Adipose tissue (tissue), 3 donors: ENCODE data around the gene EEF1A2. TPM values are rescaled to one million over a fixed set of nuclear protein-coding genes. Genes with fewer than 3 reads are reported as not detected.

Source experiments
- H3K27ac ChIP-seq: one replicate; pipeline ENCODE4 v1.5.1; 2013; ENCODE audit warnings: low read depth, low read length
- WGBS, 3 donors: extraction: QIAGEN DNeasy Blood & Tissue Kit; methylation state at CpG; one replicate each; pipeline ENCODE4 v1.1.7; 2013; 5-methylcytosine and 5-hydroxymethylcytosine counted together
- polyA plus RNA-seq, 3 donors: library from polyadenylated mRNA; stranded (reverse); fragments of 200-250 nt; gene quantifications; one replicate each; pipeline ENCODE4 v1.2.3, GENCODE V29; 2013
- donor health status: healthy with polysubstance abuse.
- donor health status: Bipolar disorder and iron deficiency.
- donor health status: healthy.

Gene EEF1A2
- polyA plus RNA-seq, 3 donors: 1.2 to 24.4 (median 3.2) TPM

- 84 to 86% (median 85%) methylated on average over 45 to 51 of the region's 51 CpGs for WGBS, 3 donors
- H3K27ac ChIP-seq: no peak overlapping the region
These were observed 4.3 kb downstream of the EEF1A2 start for GRCh38 chr20:63494420-63495166.

- H3K27ac ChIP-seq: no peak overlapping the region
- WGBS, 3 donors: 70 to 86% (median 77%) methylated on average over 7 of the region's 7 CpGs
These were observed 4.8 kb downstream of the EEF1A2 start for GRCh38 chr20:63494084-63494419.

DNA sequence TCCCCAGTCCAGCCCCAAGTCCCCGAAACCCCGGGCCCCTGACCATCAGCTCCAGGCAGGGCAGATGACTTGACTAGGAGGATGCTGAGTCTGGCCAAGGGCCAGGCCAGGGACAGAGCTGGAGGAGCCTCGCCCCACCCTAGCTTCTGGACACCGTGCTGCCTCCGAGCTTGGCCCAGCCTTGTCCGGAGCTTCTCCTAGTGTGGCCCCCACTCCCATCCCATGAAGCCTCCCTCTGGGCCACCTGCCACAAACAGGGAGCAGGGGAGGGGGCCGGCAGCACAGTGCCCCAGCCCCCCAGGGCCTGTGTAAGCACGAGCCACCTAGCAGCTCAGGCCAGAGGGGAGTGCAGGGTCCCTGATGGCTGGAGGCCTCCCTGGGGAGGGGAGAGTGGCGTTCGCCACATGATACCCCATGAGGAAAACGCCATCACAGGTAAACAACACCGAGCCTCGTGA lies 5.3 kb downstream of the EEF1A2 start:
- WGBS, 3 donors: 60 to 70% (median 62%) methylated on average over 13 of the region's 13 CpGs

DNA sequence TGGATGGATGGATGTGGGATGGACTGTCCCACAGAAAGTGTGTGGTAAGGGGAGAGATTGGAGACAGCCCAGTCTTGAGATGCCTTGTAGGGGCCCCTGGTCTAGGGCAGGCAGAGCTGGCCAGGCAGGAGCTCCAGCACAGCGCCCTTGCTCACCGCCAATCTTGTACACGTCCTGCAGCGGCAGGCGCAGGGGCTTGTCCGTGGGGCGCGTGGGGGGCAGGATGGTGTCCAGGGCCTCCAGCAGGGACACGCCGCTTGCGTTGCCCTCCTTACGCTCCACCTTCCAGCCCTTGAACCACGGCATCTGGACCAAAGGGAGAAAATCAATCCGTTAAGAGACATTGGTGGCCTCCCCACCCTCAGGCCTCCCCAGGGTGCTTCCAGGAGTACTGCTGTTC lies 5.9 kb downstream of the EEF1A2 start:
- WGBS, 3 donors: 92 to 96% (median 95%) methylated on average over 14 of the region's 14 CpGs
- no peak overlapping the region for H3K27ac ChIP-seq

More for the DNA sequence above, 5.3 kb downstream of the EEF1A2 start:
- no peak overlapping the region for H3K27ac ChIP-seq

DNA sequence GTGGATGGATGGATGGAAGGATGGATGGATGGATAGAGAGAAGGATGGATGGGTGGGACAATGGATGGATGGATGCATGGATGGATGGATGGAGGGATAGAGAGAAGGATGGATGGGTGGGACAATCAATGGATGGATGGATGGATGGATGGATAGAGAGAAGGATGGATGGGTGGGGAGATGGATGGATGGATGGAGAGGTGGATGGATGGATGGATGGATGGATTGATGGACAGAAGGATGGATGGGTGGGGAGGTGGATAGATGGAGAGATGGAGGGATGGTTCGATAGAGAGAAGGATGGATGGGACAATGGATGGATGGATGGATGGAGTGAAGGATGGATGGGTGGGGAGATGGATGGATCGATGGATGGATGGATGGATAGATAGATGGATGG lies 6.4 kb downstream of the EEF1A2 start:
- no peak overlapping the region for H3K27ac ChIP-seq
- WGBS, 3 donors: 89 to 97% (median 89%) methylated on average over 2 of the region's 2 CpGs

DNA sequence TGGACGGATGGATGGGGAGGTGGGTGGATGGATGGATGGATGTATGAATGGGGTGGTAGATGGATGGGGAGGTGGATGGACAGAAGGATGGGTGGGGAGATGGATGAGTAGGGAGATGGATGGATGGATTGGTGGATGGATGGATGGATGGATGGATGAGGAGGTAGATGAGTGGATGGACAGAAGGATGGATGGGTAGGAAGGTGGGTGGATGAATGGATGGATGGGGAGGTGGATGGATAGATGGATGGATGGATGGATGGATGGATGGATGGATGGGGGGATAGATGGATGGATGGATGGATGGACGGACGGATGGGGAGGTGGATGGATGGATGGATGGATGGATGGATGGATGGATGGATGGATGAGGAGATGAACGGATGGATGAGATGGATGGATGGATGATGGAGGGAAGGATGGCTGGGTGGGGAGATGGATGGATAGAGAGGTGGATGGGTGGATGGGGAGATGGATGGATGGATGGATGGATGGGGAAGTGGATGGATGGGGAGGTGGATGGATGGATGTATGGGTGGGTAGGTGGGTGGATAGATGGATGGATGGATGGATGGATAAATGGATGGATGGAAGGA lies 7.2 kb downstream of the EEF1A2 start:
- no peak overlapping the region for H3K27ac ChIP-seq
- 41 to 73% (median 54%) methylated on average over 4 of the region's 4 CpGs for WGBS, 3 donors

- 70 to 83% (median 80%) methylated on average over 4 of the region's 4 CpGs for WGBS, 3 donors
- H3K27ac ChIP-seq: no peak overlapping the region
These were observed 7.8 kb downstream of the EEF1A2 start for GRCh38 chr20:63491078-63491477.

- no peak overlapping the region for H3K27ac ChIP-seq
- 67 to 75% (median 74%) methylated on average over 24 of the region's 24 CpGs for WGBS, 3 donors
These were observed 8.5 kb downstream of the EEF1A2 start for GRCh38 chr20:63490416-63490815.

DNA sequence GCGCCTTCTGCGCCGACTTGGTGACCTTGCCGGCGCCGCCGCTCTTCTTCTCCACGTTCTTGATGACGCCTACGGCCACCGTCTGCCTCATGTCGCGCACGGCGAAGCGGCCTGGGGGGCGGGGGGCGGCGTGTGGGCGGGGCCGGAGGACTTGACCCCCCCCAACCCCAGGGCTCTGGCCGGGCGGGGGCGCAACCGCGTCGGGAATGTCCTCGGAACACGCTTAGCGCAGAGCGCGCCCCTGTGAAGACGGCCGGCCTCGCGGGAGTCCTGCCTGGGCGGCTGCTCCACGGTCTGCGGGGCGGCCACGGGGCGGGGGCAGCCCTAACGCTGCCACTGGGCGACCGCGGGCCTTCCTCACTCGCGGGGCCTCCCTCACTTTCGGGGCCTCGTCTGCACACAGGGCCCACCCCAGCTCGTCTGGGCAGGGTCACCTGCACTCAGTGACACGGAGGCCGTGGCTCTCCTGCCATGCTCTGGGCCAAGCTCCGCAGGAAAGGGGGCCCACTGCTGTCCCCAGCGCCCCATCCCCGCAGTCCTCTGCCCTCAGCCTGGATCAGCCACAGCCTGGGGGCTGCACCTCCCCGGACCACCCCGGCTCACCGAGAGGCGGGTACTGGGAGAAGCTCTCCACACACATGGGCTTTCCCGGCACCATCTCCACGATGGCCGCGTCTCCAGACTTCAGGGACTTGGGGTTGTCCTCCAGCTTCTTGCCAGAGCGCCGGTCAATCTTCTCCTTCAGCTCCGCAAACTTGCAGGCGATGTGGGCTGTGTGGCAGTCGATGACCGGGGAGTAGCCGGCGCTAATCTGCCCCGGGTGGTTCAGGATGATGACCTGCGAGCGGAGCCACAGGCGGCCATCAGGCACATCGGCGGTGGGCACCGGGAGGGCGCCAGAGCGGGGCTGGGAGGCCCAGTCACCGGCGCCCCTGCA lies 10.3 kb downstream of the EEF1A2 start:
- WGBS, 3 donors: 10 to 14% (median 14%) methylated on average over 69 to 83 of the region's 83 CpGs
- H3K27ac ChIP-seq: no peak overlapping the region

- no peak overlapping the region for H3K27ac ChIP-seq
- 6 to 18% (median 13%) methylated on average over 26 to 39 of the region's 40 CpGs for WGBS, 3 donors
These were observed 11.1 kb downstream of the EEF1A2 start for GRCh38 chr20:63487781-63488241.

- no peak overlapping the region for H3K27ac ChIP-seq
- WGBS, 3 donors: 35 to 55% (median 49%) methylated on average over 13 to 14 of the region's 14 CpGs
These were observed 11.6 kb downstream of the EEF1A2 start for GRCh38 chr20:63487116-63487764.

DNA sequence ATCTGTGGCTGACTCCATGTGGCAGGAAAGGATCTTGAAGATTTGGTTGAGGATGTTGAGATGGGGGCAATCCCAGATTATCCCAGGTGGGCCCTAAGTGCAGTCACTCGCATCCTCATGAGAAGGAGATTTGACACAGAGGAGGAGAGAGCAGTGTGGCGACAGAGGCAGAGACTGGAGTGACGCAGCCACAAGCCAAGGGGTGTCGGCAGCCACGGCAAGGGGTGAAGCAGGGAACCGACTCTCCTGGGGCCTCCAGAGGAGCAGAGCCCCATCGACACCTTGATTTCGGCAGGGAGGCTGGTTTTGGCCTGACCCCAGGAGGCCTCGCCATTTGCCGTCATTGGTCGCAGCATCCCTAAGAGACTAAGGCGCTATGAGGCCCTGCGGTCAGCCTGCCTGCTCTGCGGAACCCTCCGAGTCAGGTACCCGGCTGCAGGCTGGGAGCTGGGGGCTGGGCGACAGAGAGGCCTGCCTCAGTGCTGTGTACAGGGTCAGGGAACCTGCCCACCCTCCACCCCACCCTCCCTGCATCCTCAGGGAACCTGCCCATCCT lies 12.5 kb downstream of the EEF1A2 start:
- H3K27ac ChIP-seq: no peak overlapping the region
- 91 to 94% (median 92%) methylated on average over 14 to 17 of the region's 17 CpGs for WGBS, 3 donors

DNA sequence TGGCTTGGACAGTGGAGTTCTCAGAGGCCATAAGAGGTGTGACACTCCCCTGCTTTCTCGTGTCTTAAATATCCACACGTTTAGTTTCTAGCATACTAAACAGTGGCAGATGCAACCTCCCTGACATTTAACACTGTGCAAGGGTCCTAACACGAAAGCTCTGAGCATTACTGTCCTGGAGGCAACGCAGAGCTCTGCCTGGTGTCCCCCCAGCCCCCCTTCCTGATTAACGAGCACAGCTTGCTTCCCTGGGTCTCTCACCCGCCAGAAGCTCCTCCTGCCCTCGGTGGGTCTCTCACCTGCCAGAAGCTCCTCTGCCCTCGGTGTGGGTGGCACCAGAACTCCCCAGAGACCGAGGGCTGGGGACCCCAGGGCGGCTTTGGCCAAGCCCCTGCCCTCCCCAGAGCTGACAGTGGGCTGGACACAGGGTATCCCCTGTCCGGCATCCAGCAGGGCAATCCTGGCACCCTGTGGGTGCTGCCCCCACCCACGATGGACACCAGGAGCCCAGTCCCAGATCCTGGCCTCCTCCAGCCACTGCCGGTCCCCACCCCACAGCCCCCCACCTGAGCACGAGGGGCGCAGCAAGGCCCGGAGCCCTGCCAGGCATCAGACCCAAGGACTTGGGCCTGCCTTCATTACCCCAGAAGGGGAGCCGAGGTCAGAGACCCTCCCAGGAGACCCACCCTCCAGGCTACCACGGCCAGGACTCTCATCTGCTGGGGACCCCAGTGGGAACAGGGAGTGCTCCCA lies 14.1 kb downstream of the EEF1A2 start:
- no peak overlapping the region for H3K27ac ChIP-seq
- 57 to 64% (median 61%) methylated on average over 18 of the region's 18 CpGs for WGBS, 3 donors

DNA sequence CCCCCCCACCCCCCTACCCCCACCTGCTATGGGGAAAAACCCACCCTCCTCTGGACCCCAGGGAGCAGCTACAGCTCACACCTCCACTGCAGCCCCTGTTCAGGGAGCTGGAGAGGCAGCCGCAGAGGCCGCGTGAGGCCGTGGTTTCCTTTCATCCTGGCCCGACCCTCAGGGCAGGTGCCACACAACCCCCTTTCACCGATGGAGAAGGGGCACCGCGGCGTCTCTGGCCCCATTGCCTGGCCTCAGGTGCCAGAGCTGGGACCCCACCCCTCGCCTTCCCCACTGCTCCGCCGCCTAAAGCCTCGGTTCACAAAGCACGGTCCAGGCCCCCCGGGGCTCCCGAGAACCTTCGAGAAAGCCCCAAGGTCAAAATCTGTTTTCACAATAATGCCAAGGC lies 14.6 kb downstream of the EEF1A2 start:
- 38 to 51% (median 41%) methylated on average over 16 to 17 of the region's 17 CpGs for WGBS, 3 donors
- H3K27ac ChIP-seq: no peak overlapping the region

- WGBS, 3 donors: 63 to 66% (median 66%) methylated on average over 9 to 12 of the region's 12 CpGs
- H3K27ac ChIP-seq: no peak overlapping the region
These were observed 15.0 kb downstream of the EEF1A2 start for GRCh38 chr20:63483834-63484233.

GRCh38 chr20:63482021-63482587 lies 16.8 kb downstream of the EEF1A2 start:
- 46 to 56% (median 47%) methylated on average over 11 of the region's 11 CpGs for WGBS, 3 donors
- H3K27ac ChIP-seq: no peak overlapping the region

DNA sequence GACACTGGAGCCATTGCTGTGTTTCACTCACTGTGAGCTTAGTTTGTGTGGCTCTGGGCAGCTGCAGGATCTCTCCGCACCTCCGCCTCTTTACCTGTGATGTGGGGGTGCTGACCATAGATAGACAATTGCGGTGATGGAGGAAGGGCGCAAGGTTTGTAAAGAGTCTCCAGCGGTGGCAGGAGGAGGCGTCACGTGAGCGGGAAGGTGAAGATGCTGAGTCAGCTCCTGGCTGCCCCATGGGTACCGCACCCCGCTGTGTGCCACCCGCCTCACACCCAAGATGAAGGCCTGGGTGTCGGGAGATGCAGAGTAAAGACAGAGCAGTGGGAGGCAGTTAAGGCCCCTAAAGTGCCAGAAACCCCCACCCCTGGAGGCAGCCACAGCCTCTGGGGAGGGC lies 17.4 kb downstream of the EEF1A2 start:
- 54 to 62% (median 61%) methylated on average over 12 of the region's 12 CpGs for WGBS, 3 donors
- H3K27ac ChIP-seq: no peak overlapping the region
